Effector memory CD4-positive, alpha-beta T cell (primary cell): ENCODE data around the gene SPATA2.

Experiments used
- DNase-seq, 3 donors: peaks; one replicate each; pipeline ENCODE4 v3.0.0-alpha.2; 2020
- H3K27ac ChIP-seq: 2 replicates; pipeline ENCODE4 v1.7.0; 2013; ENCODE audit warnings: mild to moderate bottlenecking, low read length, moderate library complexity; ENCODE audit not compliant: insufficient read depth, poor library complexity, severe bottlenecking
- H3K27me3 ChIP-seq: replicated peaks from 2 replicates; pipeline ENCODE4 v1.7.0; 2013; ENCODE audit warnings: mild to moderate bottlenecking, low read length; ENCODE audit not compliant: insufficient read depth, control insufficient read depth, poor library complexity, severe bottlenecking
- H3K36me3 ChIP-seq: 2 replicates; pipeline ENCODE4 v1.7.0; 2013; ENCODE audit warnings: mild to moderate bottlenecking, low read length, moderate library complexity; ENCODE audit not compliant: control insufficient read depth, insufficient read depth
- H3K4me1 ChIP-seq: 2 replicates; pipeline ENCODE4 v1.7.0; 2013; ENCODE audit warnings: low read length, mild to moderate bottlenecking; ENCODE audit not compliant: control insufficient read depth, insufficient read depth, poor library complexity, severe bottlenecking
- H3K4me3 ChIP-seq: 2 replicates; pipeline ENCODE4 v1.7.0; 2013; ENCODE audit warnings: low read length, low read depth, mild to moderate bottlenecking; ENCODE audit not compliant: insufficient read depth, poor library complexity, severe bottlenecking
- H3K9me3 ChIP-seq: 2 replicates; pipeline ENCODE4 v1.7.0; 2013; ENCODE audit warnings: mild to moderate bottlenecking, low read length, moderate library complexity; ENCODE audit not compliant: control insufficient read depth

The SPATA2 gene

DNA sequence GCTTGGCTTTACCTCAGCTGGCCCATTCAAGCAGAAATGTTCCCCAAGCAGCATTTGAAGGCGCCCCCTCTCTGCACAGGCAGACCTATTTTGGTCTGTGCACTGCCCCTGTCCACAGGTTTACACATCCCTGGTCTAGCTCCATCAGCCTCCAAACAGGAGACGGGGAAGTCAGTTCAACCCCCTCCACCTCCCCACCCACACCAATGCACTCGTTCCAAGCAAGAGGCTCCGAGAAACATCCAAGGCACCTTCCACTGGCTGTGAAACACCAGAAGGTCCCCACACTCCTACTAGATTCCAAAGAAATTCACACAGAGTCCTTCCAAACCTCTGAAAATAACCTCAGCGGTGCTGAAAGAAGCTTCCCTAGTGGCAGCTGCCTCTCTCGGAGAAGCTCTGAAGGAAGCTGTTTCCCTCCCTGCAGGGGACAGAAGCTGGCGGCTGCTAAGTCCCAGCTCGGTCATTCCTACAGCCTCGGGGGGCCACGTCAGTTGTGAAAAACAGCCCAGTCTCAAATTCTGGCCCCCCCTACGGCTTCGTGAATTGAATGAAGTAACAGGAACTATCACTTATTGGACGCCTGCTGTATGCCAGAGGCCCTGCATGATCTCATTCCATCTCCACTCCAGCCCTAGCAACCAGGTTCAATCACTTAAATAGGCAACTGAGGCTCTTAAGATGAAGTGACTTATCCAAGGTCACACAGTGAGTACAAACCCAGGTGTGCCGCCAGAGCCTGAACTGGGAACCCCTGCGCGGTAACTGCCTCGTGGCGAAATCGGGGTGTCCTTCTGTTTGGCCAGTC is 815 bp downstream of the SPATA2 start:
- peaks cover 8% of the 10 kb centered on the region for H3K4me1 ChIP-seq
- peak overlapping the region; percentile 100 for H3K27ac ChIP-seq
- no peaks in the 10 kb centered on the region for H3K27me3 ChIP-seq
- DNase-seq = peak in 2 of 3 donors; percentile 12 to 16
- H3K4me3 ChIP-seq = peak overlapping the region; percentile 96
- H3K36me3 ChIP-seq = peaks cover 10% of the 10 kb centered on the region
- H3K9me3 ChIP-seq = no peaks in the 10 kb centered on the region

GRCh38 chr20:49913399-49914047 is 1.8 kb downstream of the SPATA2 start:
- Histone ChIP-seq H3K36me3 (peaks cover 11% of the 10 kb centered on the region), H3K9me3 (no peaks in the 10 kb centered on the region), H3K27me3 (no peaks in the 10 kb centered on the region), H3K4me3 (no peak overlapping the region), H3K4me1 (peaks cover 8% of the 10 kb centered on the region), H3K27ac (peak overlapping the region; percentile 100)
- no peak for DNase-seq

- DNase-seq = no peak
- no peaks in the 10 kb centered on the region for H3K27me3 ChIP-seq
- no peak overlapping the region for H3K4me3 ChIP-seq
- peaks cover 8% of the 10 kb centered on the region for H3K4me1 ChIP-seq
- H3K9me3 ChIP-seq = no peaks in the 10 kb centered on the region
- H3K36me3 ChIP-seq = peaks cover 39% of the 10 kb centered on the region
- no peak overlapping the region for H3K27ac ChIP-seq
Measured at GRCh38 chr20:49910340-49910706, 5.0 kb downstream of the SPATA2 start.

DNA sequence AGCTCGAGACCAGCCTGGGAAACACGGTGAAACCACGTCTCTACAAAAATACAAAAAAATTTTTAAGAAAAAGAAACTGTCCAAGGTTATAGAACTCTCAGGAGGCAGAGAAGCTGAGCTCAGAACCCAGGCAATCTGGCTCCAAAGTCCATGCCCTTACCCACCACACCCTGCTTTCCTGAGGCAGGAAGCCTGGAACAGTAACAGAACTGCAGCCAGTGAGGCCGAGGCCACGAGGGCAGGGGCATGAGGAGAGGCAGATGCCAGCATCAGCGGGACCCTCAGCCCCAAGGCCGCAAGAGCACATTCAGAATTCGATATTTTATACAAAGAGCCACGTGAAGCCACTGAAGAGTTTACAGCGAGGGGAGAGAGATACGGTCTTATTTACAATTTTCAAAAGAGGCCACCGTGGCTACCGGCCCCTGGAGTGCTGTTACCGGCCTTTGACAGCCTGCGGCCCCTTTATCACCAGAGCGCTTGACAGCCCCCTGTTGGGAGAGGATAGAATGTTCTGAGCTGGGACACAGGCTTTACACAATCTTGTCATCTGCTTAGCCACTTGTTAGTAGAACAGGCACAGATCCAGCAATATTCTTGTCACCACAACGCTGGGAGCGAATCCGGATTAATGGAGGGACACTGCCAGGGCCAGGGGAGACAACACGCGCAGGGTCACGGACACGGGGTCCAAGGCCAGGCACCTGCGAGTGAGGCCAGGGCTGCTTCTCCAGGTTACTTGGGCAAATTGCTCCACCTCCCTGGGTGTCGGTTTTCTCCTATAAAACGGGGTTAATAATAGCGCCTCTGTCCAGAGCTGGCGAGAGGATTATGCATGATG is 5.6 kb downstream of the SPATA2 start:
- H3K36me3 ChIP-seq = peaks cover 44% of the 10 kb centered on the region
- H3K4me1 ChIP-seq = peaks cover 8% of the 10 kb centered on the region
- H3K27ac ChIP-seq = no peak overlapping the region
- no peaks in the 10 kb centered on the region for H3K27me3 ChIP-seq
- H3K4me3 ChIP-seq = no peak overlapping the region
- no peak for DNase-seq
- H3K9me3 ChIP-seq = no peaks in the 10 kb centered on the region

GRCh38 chr20:49908258-49908565 is 7.1 kb downstream of the SPATA2 start:
- H3K36me3 ChIP-seq = peaks cover 50% of the 10 kb centered on the region
- H3K9me3 ChIP-seq = no peaks in the 10 kb centered on the region

DNA sequence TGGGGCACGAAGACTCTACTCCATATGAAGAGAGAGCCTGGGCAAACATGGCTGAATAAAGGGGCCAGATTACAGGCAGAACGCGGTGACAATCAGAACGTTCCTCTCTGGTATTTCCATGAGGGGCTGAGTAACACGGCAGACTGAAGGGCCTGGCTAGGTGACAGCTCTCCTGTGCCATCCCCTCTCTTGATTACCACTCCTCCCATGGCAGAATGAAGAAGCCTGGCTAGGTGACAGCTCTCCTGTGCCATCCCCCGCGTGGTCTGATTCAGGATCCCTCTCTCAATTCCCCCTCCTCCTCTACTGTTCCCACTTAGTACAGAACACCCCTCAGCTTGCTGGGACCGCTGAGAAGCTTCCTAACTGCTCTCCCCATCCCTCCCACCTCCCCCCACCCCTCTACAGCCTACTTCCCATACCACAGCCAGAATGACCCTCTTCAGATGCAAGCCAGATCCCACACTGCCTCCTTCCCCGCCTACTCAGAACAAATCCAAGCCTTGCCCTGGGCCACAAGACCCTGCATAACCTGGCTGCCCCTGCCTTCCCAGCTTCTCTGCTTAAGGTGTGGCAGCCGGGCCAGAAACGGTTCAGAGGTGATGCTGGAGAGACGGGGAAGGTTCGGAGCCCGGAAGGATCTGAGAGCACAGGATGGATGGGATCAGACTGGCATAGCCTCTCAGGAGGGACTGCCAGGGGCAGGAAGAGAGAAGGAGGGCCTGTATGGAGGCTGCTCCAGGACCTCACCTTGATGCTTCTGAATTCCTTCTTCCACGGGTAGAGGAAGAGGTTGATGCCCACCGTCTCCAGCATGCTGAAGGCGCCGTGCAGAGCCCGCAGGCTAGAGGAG is 7.7 kb downstream of the SPATA2 start:
- Histone ChIP-seq H3K4me3 (no peak overlapping the region), H3K27ac (no peak overlapping the region), H3K4me1 (no peaks in the 10 kb centered on the region), H3K27me3 (no peaks in the 10 kb centered on the region), H3K36me3 (peaks cover 50% of the 10 kb centered on the region), H3K9me3 (no peaks in the 10 kb centered on the region)
- DNase-seq = no peak

More at GRCh38 chr20:49908258-49908565, 7.1 kb downstream of the SPATA2 start:
- no peak for DNase-seq
- Histone ChIP-seq H3K27ac (no peak overlapping the region), H3K27me3 (no peaks in the 10 kb centered on the region), H3K4me3 (no peak overlapping the region), H3K4me1 (no peaks in the 10 kb centered on the region)

DNA sequence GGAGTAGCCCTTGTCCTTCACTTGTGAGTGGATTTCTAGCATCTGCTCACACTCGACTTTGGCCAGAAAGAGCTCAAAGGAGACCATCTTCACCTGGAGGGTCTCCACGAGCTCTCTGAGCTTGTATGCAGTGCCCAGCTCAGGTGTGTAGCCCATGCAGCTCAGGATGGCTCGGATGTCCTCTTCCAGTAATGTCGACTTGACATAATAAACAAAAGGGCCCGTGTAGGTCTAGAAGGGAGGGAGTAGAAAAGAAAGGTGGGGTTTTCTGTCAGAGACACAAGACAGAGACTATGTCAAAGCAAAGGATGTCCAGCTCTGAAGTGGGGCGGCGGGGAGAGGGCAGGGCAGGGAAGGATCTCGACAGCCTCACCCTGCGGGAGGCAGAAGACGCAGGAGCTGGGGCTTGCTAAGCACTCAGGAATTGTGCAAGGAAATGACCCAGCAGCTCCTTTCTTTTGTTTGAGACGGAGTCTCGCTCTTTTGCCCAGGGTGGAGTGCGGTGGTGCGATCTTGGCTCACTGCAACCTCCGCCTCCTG is 8.6 kb downstream of the SPATA2 start:
- Histone ChIP-seq H3K27me3 (no peaks in the 10 kb centered on the region), H3K36me3 (peaks cover 50% of the 10 kb centered on the region)

DNA sequence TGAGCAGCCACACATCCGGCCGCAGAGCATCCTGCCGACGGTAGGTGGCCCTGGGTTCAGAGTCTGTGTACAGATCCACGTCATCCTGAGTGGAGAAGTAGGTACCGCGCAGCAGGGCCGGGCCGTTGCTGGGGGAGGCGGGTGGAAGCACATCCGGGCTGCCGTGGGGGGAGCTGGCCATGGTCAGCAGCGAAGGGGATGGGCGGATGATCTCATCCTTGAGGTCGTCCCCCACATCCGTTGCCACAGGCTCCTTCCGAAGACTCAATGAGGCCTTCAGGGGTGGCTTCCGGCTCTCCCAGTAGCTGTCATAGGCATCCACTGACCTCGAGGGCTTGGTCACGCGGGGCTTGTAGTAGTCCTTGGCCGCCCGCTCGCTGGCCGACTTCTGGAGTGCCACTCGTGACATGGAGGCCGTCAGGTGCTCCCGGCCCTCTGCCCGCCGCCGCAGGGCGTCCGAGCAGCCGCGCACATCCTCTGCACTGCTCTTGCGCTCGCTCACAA is 9.2 kb downstream of the SPATA2 start:
- H3K9me3 ChIP-seq = no peaks in the 10 kb centered on the region
- H3K27me3 ChIP-seq = no peaks in the 10 kb centered on the region
- no peak overlapping the region for H3K27ac ChIP-seq
- DNase-seq = no peak
- H3K4me1 ChIP-seq = no peaks in the 10 kb centered on the region
- peaks cover 53% of the 10 kb centered on the region for H3K36me3 ChIP-seq
- H3K4me3 ChIP-seq = no peak overlapping the region

More for the DNA sequence above, 8.6 kb downstream of the SPATA2 start:
- H3K9me3 ChIP-seq = no peaks in the 10 kb centered on the region
- H3K4me1 ChIP-seq = no peaks in the 10 kb centered on the region
- H3K4me3 ChIP-seq = no peak overlapping the region
- no peak for DNase-seq
- H3K27ac ChIP-seq = no peak overlapping the region

DNA sequence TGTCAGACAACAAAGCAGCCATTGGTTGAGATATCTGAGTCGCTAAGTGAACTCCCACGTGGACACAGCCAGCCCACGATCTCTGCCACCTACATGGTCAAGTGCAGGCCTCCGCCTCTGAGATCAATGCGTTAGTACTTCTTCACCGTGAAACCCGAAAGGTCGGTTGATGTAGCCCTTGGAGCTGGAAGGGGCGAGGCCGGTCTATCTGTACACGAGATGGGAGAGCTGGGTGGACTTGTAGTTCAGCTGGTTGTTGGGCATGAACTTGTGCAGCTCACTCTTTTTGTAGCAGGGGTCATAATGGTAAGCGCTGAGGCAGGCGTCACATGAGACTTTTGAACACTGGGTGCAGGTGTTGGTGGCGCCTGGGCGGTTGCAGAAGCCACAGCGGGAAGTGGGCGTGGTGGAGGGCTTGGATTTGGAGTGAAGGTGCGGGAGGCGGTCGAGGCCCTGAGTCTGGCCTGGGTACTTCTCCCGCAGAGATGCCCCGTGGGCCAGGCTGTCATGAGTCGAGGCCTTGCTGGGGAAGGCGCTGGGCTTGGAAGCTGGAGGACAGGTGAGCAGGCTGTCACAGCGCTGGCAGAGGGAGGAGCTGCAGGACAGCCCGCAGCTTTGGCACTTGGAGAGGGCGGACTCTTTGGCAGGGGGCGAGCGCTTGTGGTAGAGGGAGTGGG is 9.8 kb downstream of the SPATA2 start:
- no peak overlapping the region for H3K27ac ChIP-seq
- no peaks in the 10 kb centered on the region for H3K27me3 ChIP-seq
- H3K36me3 ChIP-seq = peaks cover 53% of the 10 kb centered on the region
- no peaks in the 10 kb centered on the region for H3K4me1 ChIP-seq
- no peaks in the 10 kb centered on the region for H3K9me3 ChIP-seq
- no peak overlapping the region for H3K4me3 ChIP-seq
- DNase-seq = no peak
